Ovary (tissue), 9 donors: ENCODE results near the gene GMEB1. TPM values are rescaled to one million over a fixed set of nuclear protein-coding genes. Genes with fewer than 3 reads are reported as not detected.

ENCODE experiments used
- DNase-seq, 5 donors: peaks; one replicate each; pipeline ENCODE4 v3.0.0-alpha.2; 2019 to 2020
- H3K27ac ChIP-seq, 2 donors: fragments of 200-600 bp; one replicate each; pipeline versions ENCODE4 v1.5.1 to v1.8.0; 2019 to 2022
- H3K27me3 ChIP-seq: fragments of 200-600 bp; one replicate; pipeline ENCODE4 v1.8.0; 2022
- H3K36me3 ChIP-seq: fragments of 200-600 bp; sonication (generic); one replicate; pipeline ENCODE4 v1.5.1; 2019
- H3K4me1 ChIP-seq: one replicate; pipeline ENCODE4 v1.8.1; 2013; ENCODE audit warnings: mild to moderate bottlenecking, moderate library complexity; ENCODE audit not compliant: insufficient read depth
- H3K4me3 ChIP-seq: fragments of 200-600 bp; sonication (generic); one replicate; pipeline ENCODE4 v1.5.1; 2017
- H3K9me3 ChIP-seq, 2 donors: fragments of 200-600 bp in 1 of 2; sonication (generic) in 1 of 2; one replicate each; pipeline versions ENCODE4 v1.5.1 to v1.8.1; 2013 to 2019; ENCODE audit warnings: mild to moderate bottlenecking in 1 of 2, moderate library complexity in 1 of 2
- EP300 ChIP-seq: sonication (generic); formaldehyde crosslinking; IDR thresholded peaks from one replicate; pipeline ENCODE4 v1.6.1; 2017; ENCODE audit warnings: antibody characterized with exemption
- POLR2A ChIP-seq: fragments of 450-650 bp; IDR thresholded peaks from one replicate; pipeline ENCODE4 v1.6.1; 2017; ENCODE audit warnings: antibody characterized with exemption, mild to moderate bottlenecking, moderate library complexity
- whole genome bisulfite sequencing, 3 donors: extraction: QIAGEN DNeasy Blood & Tissue Kit in 1 of 3; methylation state at CpG; one replicate each; pipeline versions ENCODE4 v1.1.5 to v1.1.7; 2013 to 2017; 5-methylcytosine and 5-hydroxymethylcytosine counted together
- intact Hi-C, 4 donors: fragments of 100-400 bp; cut with DNase I; formaldehyde crosslinking; loops; one replicate each; pipeline versions ENCODE4 v1.11.0 to v1.15.1; 2022 to 2023
- polyA plus RNA-seq, 2 donors: library from polyadenylated mRNA; stranded (reverse); fragments of 200-250 nt in 1 of 2; fragments of 350-450 nt in 1 of 2; fragmentation: Illumina TruSeq in 1 of 2; extraction: RNeasy Lipid Tissue Mini Kit (QIAGEN cat#74804) in 1 of 2; gene quantifications; one replicate each; pipeline ENCODE4 v1.2.3, GENCODE V29; 2013 to 2014
- small RNA-seq: library from RNA; depleted of rRNA; stranded (forward); fragments of <200 nt; gene quantifications from one replicate; pipeline ENCODE3, GENCODE V24; 2016
- total RNA-seq, 7 donors: library from RNA; depleted of rRNA in 2 of 7; stranded (reverse); fragments of >200 nt in 2 of 7; fragmentation: NEBNext Ultra II Directional in 3 of 7; extraction: Animal tissue kit (Norgen Biotek cat#: 25700) in 3 of 7; gene quantifications; one replicate each; pipeline versions ENCODE4 v1.1.0 to v1.2.4, GENCODE V29; 2016 to 2023
- TF ChIP-seq, protein P1 (sequence below), 3 donors: fragments of 450-650 bp in 2 of 3; fragments of 200-600 bp in 1 of 3; IDR thresholded peaks; one replicate each; pipeline versions ENCODE4 v1.5.1 to v1.8.0; 2016 to 2022; ENCODE audit warnings: antibody characterized with exemption in 3 of 3, mild to moderate bottlenecking in 1 of 3
- donor health status: DM: no; HTN: no; CAD: no; lungs with moderate emphysema.
- donor health status: DM: no; HTN: no; CAD: no.
- donor health status: Bipolar disorder and iron deficiency.
- donor health status: DM: yes; HTN: yes; CAD: no.
- donor health status: DM: no; HTN: no; CAD: no.
- donor health status: DM: yes; HTN: yes; CAD: no.

The GMEB1 gene
- total and polyA plus RNA-seq, 9 donors = 6.3 to 18.3 (median 13.2) TPM

DNA sequence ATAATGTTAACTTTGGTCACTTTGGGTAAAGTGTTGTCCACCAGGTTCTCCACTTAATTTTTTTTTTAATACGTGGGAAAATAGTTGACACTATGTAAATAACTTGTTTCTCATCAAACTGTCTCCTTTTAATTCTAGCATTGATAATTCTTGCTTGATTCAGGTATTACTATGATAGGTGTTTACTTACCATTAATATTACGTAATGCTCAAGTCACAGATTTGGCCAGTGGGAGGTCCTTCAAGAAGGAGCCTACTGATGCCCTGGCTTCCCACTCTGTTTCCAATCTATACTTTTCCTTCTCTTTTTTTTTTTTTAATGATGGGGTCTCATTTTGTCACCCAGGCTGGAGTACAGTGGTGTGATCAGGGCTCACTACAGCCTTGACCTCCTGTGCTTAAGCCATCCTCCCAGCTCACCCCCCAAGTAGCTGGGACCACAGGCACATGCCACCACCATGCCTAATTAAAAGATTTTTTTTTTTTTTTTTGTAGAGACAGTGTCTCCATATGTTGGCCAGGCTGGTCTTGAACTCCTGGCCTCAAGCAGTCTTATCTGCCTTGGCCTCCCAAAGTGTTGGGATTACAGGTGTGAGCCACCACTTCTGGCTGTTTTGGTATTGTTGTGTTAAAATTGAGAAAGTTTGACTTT lies 98.1 kb downstream of the GMEB1 start:
- peaks cover 10% of the 10 kb centered on the region for H3K4me1 ChIP-seq

More for the DNA sequence above, 98.1 kb downstream of the GMEB1 start:
- no peaks in the 10 kb centered on the region for H3K9me3 ChIP-seq
- TF ChIP-seq POLR2A = no peak
- TF ChIP-seq, protein P1, sequence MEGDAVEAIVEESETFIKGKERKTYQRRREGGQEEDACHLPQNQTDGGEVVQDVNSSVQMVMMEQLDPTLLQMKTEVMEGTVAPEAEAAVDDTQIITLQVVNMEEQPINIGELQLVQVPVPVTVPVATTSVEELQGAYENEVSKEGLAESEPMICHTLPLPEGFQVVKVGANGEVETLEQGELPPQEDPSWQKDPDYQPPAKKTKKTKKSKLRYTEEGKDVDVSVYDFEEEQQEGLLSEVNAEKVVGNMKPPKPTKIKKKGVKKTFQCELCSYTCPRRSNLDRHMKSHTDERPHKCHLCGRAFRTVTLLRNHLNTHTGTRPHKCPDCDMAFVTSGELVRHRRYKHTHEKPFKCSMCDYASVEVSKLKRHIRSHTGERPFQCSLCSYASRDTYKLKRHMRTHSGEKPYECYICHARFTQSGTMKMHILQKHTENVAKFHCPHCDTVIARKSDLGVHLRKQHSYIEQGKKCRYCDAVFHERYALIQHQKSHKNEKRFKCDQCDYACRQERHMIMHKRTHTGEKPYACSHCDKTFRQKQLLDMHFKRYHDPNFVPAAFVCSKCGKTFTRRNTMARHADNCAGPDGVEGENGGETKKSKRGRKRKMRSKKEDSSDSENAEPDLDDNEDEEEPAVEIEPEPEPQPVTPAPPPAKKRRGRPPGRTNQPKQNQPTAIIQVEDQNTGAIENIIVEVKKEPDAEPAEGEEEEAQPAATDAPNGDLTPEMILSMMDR (IDR thresholded peaks at IDR 0.05) = no peak
- TF ChIP-seq EP300 = no peak
- intact Hi-C loops = no loop called here
- no peaks in the 10 kb centered on the region for H3K27me3 ChIP-seq
- H3K27ac ChIP-seq = no peak overlapping the region
- no peak overlapping the region for H3K4me3 ChIP-seq
- 87 to 90% (median 89%) methylated on average over 2 of the region's 2 CpGs for WGBS, 3 donors
- no peaks in the 10 kb centered on the region for H3K36me3 ChIP-seq
- DNase-seq = no peak

Small RNA genes within 50 kb of the gene (small RNA-seq; reads per million reads assigned to genes)
- gene RF00422 (not detected), gene RNU11 (not detected)

Other genes with a start within 250 kb of the GMEB1 start
- 10 to 100 TPM; 13.2 to 25.6 (median 17.4) TPM for gene RCC1, start 162.7 kb upstream of the GMEB1 start, total RNA-seq
- 10 to 100 TPM; 16.7 to 34.3 TPM for gene RCC1, start 162.7 kb upstream of the GMEB1 start, polyA plus RNA-seq
- 10 to 100 TPM; 18.8 to 27.7 (median 20.6) TPM for gene TRNAU1AP, start 115.7 kb upstream of the GMEB1 start, total RNA-seq
- gene TRNAU1AP, start 115.7 kb upstream of the GMEB1 start, polyA plus RNA-seq = 10 to 100 TPM; 20.7 to 37.6 TPM
- 1 to 10 TPM in 2 of 7 donors, under 1 TPM in 4, not detected in 1; 0.36 to 4.2 (median 0.89) TPM for gene RAB42, start 76.5 kb upstream of the GMEB1 start, total RNA-seq
- 1 to 10 TPM in 1 of 2 donors, under 1 TPM in 1; 0.82 to 1.3 TPM for gene RAB42, start 76.5 kb upstream of the GMEB1 start, polyA plus RNA-seq
- 10 to 100 TPM; 15.4 to 26.4 (median 18.4) TPM for gene TAF12, start 25.7 kb upstream of the GMEB1 start, total RNA-seq
- gene TAF12, start 25.7 kb upstream of the GMEB1 start, polyA plus RNA-seq = 10 to 100 TPM; 21.7 to 39.4 TPM
- gene RNU11, start 20.2 kb upstream of the GMEB1 start, total RNA-seq = not detected
- gene RNU11, start 20.2 kb upstream of the GMEB1 start, polyA plus RNA-seq = not detected
- 10 to 100 TPM; 25.8 to 70.2 (median 54.8) TPM for gene YTHDF2, start 68.2 kb downstream of the GMEB1 start, total RNA-seq
- 10 to 100 TPM; 31.2 to 58.5 TPM for gene YTHDF2, start 68.2 kb downstream of the GMEB1 start, polyA plus RNA-seq
- under 1 TPM in 1 of 7 donors, not detected in 6; 0.02 TPM for gene OPRD1, start 143.4 kb downstream of the GMEB1 start, total RNA-seq
- not detected for gene OPRD1, start 143.4 kb downstream of the GMEB1 start, polyA plus RNA-seq
- 10 to 100 TPM; 23.0 to 56.4 (median 31.8) TPM for gene EPB41, start 245.8 kb downstream of the GMEB1 start, total RNA-seq
- gene EPB41, start 245.8 kb downstream of the GMEB1 start, polyA plus RNA-seq = 10 to 100 TPM; 11.2 to 21.7 TPM